ENCODE data around the gene FEM1C. TPM values are rescaled to one million over a fixed set of nuclear protein-coding genes. Genes with fewer than 3 reads are reported as not detected.

FEM1C gene
- total and polyA plus RNA-seq, 10 of the 15 experiments (the other 5 are each of a cell fraction or from before 2014, with no cell fraction given): 1.9 to 15.6 (median 8.0) TPM

- no peak for FAIRE-seq
- Histone ChIP-seq H2AFZ (ENCODE audit: control insufficient read depth, low read depth, low read length) (no peak overlapping the region), H3K9ac (ENCODE audit: control insufficient read depth, insufficient read depth, low read length) (no peak overlapping the region), H3K27ac (ENCODE audit: control insufficient read depth, insufficient read depth) (no peak overlapping the region), H3K27me3 (replicated peaks in 1 of 2; ENCODE audit: control insufficient read depth in 2 of 2, insufficient read depth in 2 of 2, low read length in 1 of 2) (no peaks in the 10 kb centered on the region), H4K20me1 (ENCODE audit: control insufficient read depth, insufficient read depth) (no peaks in the 10 kb centered on the region), H3K36me3 (ENCODE audit: control insufficient read depth in 2 of 2, insufficient read depth in 2 of 2, low read length in 1 of 2) (peaks cover 0 to 2% of the 10 kb centered on the region in 2 experiments; a peak in 1 of 4 replicates), H3K4me3 (no peak overlapping the region), H3K79me2 (ENCODE audit: control insufficient read depth, insufficient read depth, low read length) (peaks cover under 1% of the 10 kb centered on the region; the same call in 1 of the 2 replicates), H3K4me1 (ENCODE audit: control insufficient read depth, insufficient read depth, low read length) (no peaks in the 10 kb centered on the region), H3K4me2 (ENCODE audit: control insufficient read depth, insufficient read depth) (no peak overlapping the region), H3K9me3 (replicated peaks; ENCODE audit: control insufficient read depth, insufficient read depth, low read length) (no peaks in the 10 kb centered on the region)
- SMC1A ChIA-PET (ENCODE audit: uncharacterized antibody, unreplicated experiment): interaction anchor here (1.0 to 1.8 kb wide), 3 partner anchors 12 to 142 kb away, joined by 3 to 7 read pairs (median 3); no protein-coding TSS in a partner anchor
- no TSS peak for BruUV-seq (replicated peaks)
- ATAC-seq: no peak
- intact Hi-C loops (cut with micrococcal nuclease; ENCODE audit: unreplicated experiment) (no loop called here), in situ Hi-C loops (cut with MboI) (no loop called here)
- CTCF ChIA-PET: interaction anchor here (0.7 kb wide), 1 partner anchor 206 kb away, joined by 3 read pairs; no protein-coding TSS in a partner anchor
- WGBS (ENCODE audit: insufficient coverage, insufficient replicate concordance, low lambda C conversion rate, missing lambda C conversion rate): 88% methylated on average over 1 of the region's 1 CpG
- no peak for DNase-seq (ENCODE audit: low read depth, low spot score)
- POLR2A ChIA-PET: interaction anchor here (0.7 kb wide), 1 partner anchor 8 kb away, joined by 3 read pairs; no protein-coding TSS in a partner anchor
- RAD21 ChIA-PET (ENCODE audit: unreplicated experiment): interaction anchor here (1.1 to 1.9 kb wide), 2 partner anchors 9 to 11 kb away, joined by 3 to 6 read pairs; no protein-coding TSS in a partner anchor
- TF ChIP-seq TBL1XR1 (IDR thresholded peaks at IDR 0.05; ENCODE audit: low read depth, low read length) (no peak), CBX3 (IDR thresholded peaks at IDR 0.05; ENCODE audit: borderline replicate concordance, low read depth) (no peak), SUPT20H (IDR thresholded peaks at IDR 0.05; ENCODE audit: borderline replicate concordance, control insufficient read depth, low read depth, low read length) (no peak), E2F8 (IDR thresholded peaks at IDR 0.05; ENCODE audit: low read depth, partially characterized antibody) (no peak), PKNOX1 (IDR thresholded peaks at IDR 0.05) (no peak), CBFB (IDR thresholded peaks at IDR 0.05; ENCODE audit: low read depth) (no peak), E2F4 (IDR thresholded peaks at IDR 0.05; ENCODE audit: low read depth, low read length) (no peak), SMC3 (IDR thresholded peaks at IDR 0.05; ENCODE audit: borderline replicate concordance, low read length) (no peak)
Measured at GRCh38 chr5:115516372-115516771, 28.2 kb downstream of the FEM1C start.

Measured in GM12878 (cell line).